Tibial nerve (tissue), 4 donors: Measurements from ENCODE around the gene CLSTN3. TPM values are rescaled to one million over a fixed set of nuclear protein-coding genes. Genes with fewer than 3 reads are reported as not detected.

ENCODE experiments used
- DNase-seq, 2 donors: peaks; one replicate each; pipeline ENCODE4 v3.0.0-alpha.2; 2019; ENCODE audit warnings: low spot score in 2 of 2
- H3K27ac ChIP-seq, 4 donors: fragments of 200-600 bp; sonication (generic) in 3 of 4; one replicate each; pipeline ENCODE4 v1.5.1; 2017 to 2019; ENCODE audit warnings: mild to moderate bottlenecking in 1 of 4
- H3K27me3 ChIP-seq, 2 donors: fragments of 200-600 bp; sonication (generic) in 1 of 2; one replicate each; pipeline versions ENCODE4 v1.5.1 to v1.6.0; 2017 to 2019
- H3K36me3 ChIP-seq, 3 donors: fragments of 200-600 bp; sonication (generic); one replicate each; pipeline ENCODE4 v1.5.1; 2018 to 2019
- H3K4me1 ChIP-seq, 4 donors: fragments of 200-600 bp; sonication (generic) in 3 of 4; one replicate each; pipeline ENCODE4 v1.5.1; 2017 to 2019
- H3K4me3 ChIP-seq, 4 donors: fragments of 200-600 bp; sonication (generic) in 3 of 4; one replicate each; pipeline ENCODE4 v1.5.1; 2017 to 2019; ENCODE audit warnings: mild to moderate bottlenecking in 1 of 4, moderate library complexity in 1 of 4
- H3K9me3 ChIP-seq, 4 donors: fragments of 200-600 bp; sonication (generic) in 3 of 4; one replicate each; pipeline ENCODE4 v1.5.1; 2017 to 2019
- CTCF ChIP-seq, 5 experiments: fragments of 200-600 bp in 3 of 5; fragments of 450-650 bp in 2 of 5; sonication (generic) in 3 of 5; IDR thresholded peaks; one replicate each; pipeline ENCODE4 v1.5.1; 2016 to 2019; ENCODE audit warnings: antibody characterized with exemption in 5 of 5, mild to moderate bottlenecking in 3 of 5, moderate library complexity in 2 of 5
- EP300 ChIP-seq, 2 donors: sonication (generic); formaldehyde crosslinking; IDR thresholded peaks; one replicate each; pipeline ENCODE4 v1.6.1; 2017; ENCODE audit warnings: antibody characterized with exemption in 2 of 2, mild to moderate bottlenecking in 1 of 2
- POLR2A ChIP-seq, 2 donors: fragments of 450-650 bp; IDR thresholded peaks; one replicate each; pipeline ENCODE4 v1.6.1; 2017; ENCODE audit warnings: antibody characterized with exemption in 2 of 2, mild to moderate bottlenecking in 2 of 2, moderate library complexity in 2 of 2
- WGBS, 2 donors: methylation state at CpG; one replicate each; pipeline ENCODE4 v1.1.5; 2018; 5-methylcytosine and 5-hydroxymethylcytosine counted together
- total RNA-seq, 4 donors: library from RNA; depleted of rRNA; stranded (reverse); fragments of >200 nt; gene quantifications; one replicate each; pipeline ENCODE4 v1.1.0, GENCODE V29; 2016

Gene CLSTN3
- total RNA-seq, 4 donors from 2014 or later, result 40.0 to 112 (median 79.6) TPM

GRCh38 chr12:7125632-7126227 lies 4.4 kb upstream of the CLSTN3 start:
- DNase-seq, result no peak
- Histone ChIP-seq H3K27ac (no peak overlapping the region), H3K27me3 (no peaks in the 10 kb centered on the region), H3K4me1 (peaks cover 0 to 42% (median 12%) of the 10 kb centered on the region in 4 donors), H3K9me3 (no peaks in the 10 kb centered on the region), H3K36me3 (no peaks in the 10 kb centered on the region), H3K4me3 (no peak overlapping the region)
- WGBS, 2 donors, result 68 to 73% methylated on average over 4 of the region's 4 CpGs
- TF ChIP-seq POLR2A (IDR thresholded peaks at IDR 0.05) (no peak), CTCF (IDR thresholded peaks at IDR 0.05) (no peak), EP300 (IDR thresholded peaks at IDR 0.05) (no peak)

- Histone ChIP-seq H3K36me3 (no peaks in the 10 kb centered on the region), H3K4me3 (peak overlapping the region in 1 of 4 donors; percentile 15)
- no peak for DNase-seq
Measured at GRCh38 chr12:7127916-7128626, 2.1 kb upstream of the CLSTN3 start.

GRCh38 chr12:7128681-7129286 lies 1.4 kb upstream of the CLSTN3 start, which contains the start of gene RBP5:
RBP5 (minus strand) TSS chr12:7128889; CDS start chr12:7128775, 114 bp downstream.
- DNase-seq, result no peak
- H3K4me3 ChIP-seq, result peak within 1 kb of the TSS; percentile 51 to 66 (median 64)
- WGBS, 2 donors, result 67% methylated on average over 7 of the region's 7 CpGs
- H3K36me3 ChIP-seq, result peaks cover 0 to 1% (median 0%) of the 10 kb centered on the region in 3 donors
- peaks cover 0 to 37% (median 15%) of the 10 kb centered on the region in 4 donors for H3K4me1 ChIP-seq
- H3K9me3 ChIP-seq, result no peaks in the 10 kb centered on the region
- no peaks in the 10 kb centered on the region for H3K27me3 ChIP-seq
- peak within 1 kb of the TSS; percentile 60 to 90 (median 79) for H3K27ac ChIP-seq
- TF ChIP-seq CTCF (IDR thresholded peaks at IDR 0.05) (no peak), POLR2A (IDR thresholded peaks at IDR 0.05) (no peak), EP300 (IDR thresholded peaks at IDR 0.05) (no peak)

More at GRCh38 chr12:7127916-7128626, 2.1 kb upstream of the CLSTN3 start:
- H3K27me3 ChIP-seq, result no peaks in the 10 kb centered on the region
- WGBS, 2 donors, result 83 to 86% methylated on average over 16 to 17 of the region's 17 CpGs
- H3K27ac ChIP-seq, result peak overlapping the region in 1 of 4 donors; percentile 12
- TF ChIP-seq EP300 (IDR thresholded peaks at IDR 0.05), result no peak
- H3K9me3 ChIP-seq, result no peaks in the 10 kb centered on the region
- peaks cover 0 to 41% (median 16%) of the 10 kb centered on the region in 4 donors for H3K4me1 ChIP-seq

- TF ChIP-seq EP300 (IDR thresholded peaks at IDR 0.05), result no peak
- no peak for TF ChIP-seq POLR2A (IDR thresholded peaks at IDR 0.05)
- no peak for TF ChIP-seq CTCF (IDR thresholded peaks at IDR 0.05)
- no peaks in the 10 kb centered on the region for H3K27me3 ChIP-seq
- peaks cover 0 to 7% (median 0%) of the 10 kb centered on the region in 3 donors for H3K36me3 ChIP-seq
- WGBS, 2 donors, result 7 to 10% methylated on average over 14 to 19 of the region's 19 CpGs
- H3K4me3 ChIP-seq, result peak overlapping the region; percentile 51 to 66 (median 64)
- peak overlapping the region; percentile 60 to 90 (median 79) for H3K27ac ChIP-seq
- no peak for DNase-seq
- no peaks in the 10 kb centered on the region for H3K9me3 ChIP-seq
- peaks cover 0 to 37% (median 15%) of the 10 kb centered on the region in 4 donors for H3K4me1 ChIP-seq
Measured at GRCh38 chr12:7129287-7129871, 792 bp upstream of the CLSTN3 start.

- DNase-seq, result peak in 1 of 2 donors; percentile 34
- Histone ChIP-seq H3K4me3 (peak overlapping the region; percentile 51 to 66 (median 64)), H3K36me3 (peaks cover 0 to 23% (median 2%) of the 10 kb centered on the region in 3 donors), H3K27me3 (no peaks in the 10 kb centered on the region), H3K9me3 (no peaks in the 10 kb centered on the region), H3K27ac (peak overlapping the region; percentile 60 to 90 (median 79)), H3K4me1 (peaks cover 0 to 37% (median 15%) of the 10 kb centered on the region in 4 donors)
- TF ChIP-seq CTCF (IDR thresholded peaks at IDR 0.05) (no peak), POLR2A (IDR thresholded peaks at IDR 0.05) (no peak), EP300 (IDR thresholded peaks at IDR 0.05) (peak in 1 of 2 donors; percentile 24)
- 3 to 5% methylated on average over 32 of the region's 32 CpGs for WGBS, 2 donors
Measured at GRCh38 chr12:7130701-7131501, 730 bp downstream of the CLSTN3 start.
